Measurements from ENCODE around the gene NSG2.
A peak's percentile ranks its signal among the peaks of the same experiment; 100 is the strongest.

The NSG2 gene

GRCh38 chr5:174045470-174046025 is at the start of gene NSG2:
Gene NSG2 (plus strand): TSS chr5:174045706. CDS start chr5:174046756, 1,050 bp downstream.
- peak; percentile 97 for DNase-seq (ENCODE audit: low read depth, low spot score)

GRCh38 chr5:173997331-173997730 is 48.2 kb upstream of the NSG2 start:
- no peak for DNase-seq (ENCODE audit: low read depth, low spot score)

GRCh38 chr5:173998531-173998930 is 47.0 kb upstream of the NSG2 start:
- no peak for DNase-seq (ENCODE audit: low read depth, low spot score)

- no peak for DNase-seq (ENCODE audit: low read depth, low spot score)
These were observed 45.4 kb upstream of the NSG2 start for GRCh38 chr5:174000076-174000475.

- no peak for DNase-seq (ENCODE audit: low read depth, low spot score)
These were observed 41.7 kb upstream of the NSG2 start for GRCh38 chr5:174003795-174004194.

GRCh38 chr5:174008922-174009321 is 36.6 kb upstream of the NSG2 start:
- no peak for DNase-seq (ENCODE audit: low read depth, low spot score)

GRCh38 chr5:174010365-174010764 is 35.1 kb upstream of the NSG2 start:
- no peak for DNase-seq (ENCODE audit: low read depth, low spot score)

- DNase-seq (ENCODE audit: low read depth, low spot score), result no peak
These were observed 34.1 kb upstream of the NSG2 start for GRCh38 chr5:174011441-174011840.

- peak; percentile 67 for DNase-seq (ENCODE audit: low read depth, low spot score)
These were observed 25.2 kb upstream of the NSG2 start for GRCh38 chr5:174020069-174020927.

- DNase-seq (ENCODE audit: low read depth, low spot score), result no peak
These were observed 24.6 kb upstream of the NSG2 start for GRCh38 chr5:174020928-174021304.

GRCh38 chr5:174022384-174023095 is 23.0 kb upstream of the NSG2 start:
- peak; percentile 73 for DNase-seq (ENCODE audit: low read depth, low spot score)

- DNase-seq (ENCODE audit: low read depth, low spot score), result no peak
These were observed 15.2 kb upstream of the NSG2 start for GRCh38 chr5:174030286-174030685.

GRCh38 chr5:174044466-174045254 is 846 bp upstream of the NSG2 start:
- DNase-seq (ENCODE audit: low read depth, low spot score), result no peak

GRCh38 chr5:174046558-174046957 is 1.1 kb downstream of the NSG2 start:
- DNase-seq (ENCODE audit: low read depth, low spot score), result no peak

- DNase-seq (ENCODE audit: low read depth, low spot score), result no peak
These were observed 2.1 kb downstream of the NSG2 start for GRCh38 chr5:174047472-174048099.

GRCh38 chr5:174052636-174053035 is 7.1 kb downstream of the NSG2 start:
- no peak for DNase-seq (ENCODE audit: low read depth, low spot score)

- no peak for DNase-seq (ENCODE audit: low read depth, low spot score)
These were observed 8.4 kb downstream of the NSG2 start for GRCh38 chr5:174053905-174054304.

- DNase-seq (ENCODE audit: low read depth, low spot score), result no peak
These were observed 10.8 kb downstream of the NSG2 start for GRCh38 chr5:174056064-174056847.

- no peak for DNase-seq (ENCODE audit: low read depth, low spot score)
These were observed 11.7 kb downstream of the NSG2 start for GRCh38 chr5:174057206-174057605.

- no peak for DNase-seq (ENCODE audit: low read depth, low spot score)
These were observed 13.1 kb downstream of the NSG2 start for GRCh38 chr5:174058433-174059122.
